GM21367 (cell line): ENCODE results near the gene NLRX1.
"Not testable (repeated sequence)": the region's sequence is repeated elsewhere in the genome, so short reads cannot be mapped to it uniquely, and the experiment has no call there.

Experiments used
- ATAC-seq: cut with Tn5 transposase; IDR thresholded peaks from one replicate; pipeline ENCODE4 v1.9.1; 2021; ENCODE audit not compliant: unreplicated experiment

Gene NLRX1

DNA sequence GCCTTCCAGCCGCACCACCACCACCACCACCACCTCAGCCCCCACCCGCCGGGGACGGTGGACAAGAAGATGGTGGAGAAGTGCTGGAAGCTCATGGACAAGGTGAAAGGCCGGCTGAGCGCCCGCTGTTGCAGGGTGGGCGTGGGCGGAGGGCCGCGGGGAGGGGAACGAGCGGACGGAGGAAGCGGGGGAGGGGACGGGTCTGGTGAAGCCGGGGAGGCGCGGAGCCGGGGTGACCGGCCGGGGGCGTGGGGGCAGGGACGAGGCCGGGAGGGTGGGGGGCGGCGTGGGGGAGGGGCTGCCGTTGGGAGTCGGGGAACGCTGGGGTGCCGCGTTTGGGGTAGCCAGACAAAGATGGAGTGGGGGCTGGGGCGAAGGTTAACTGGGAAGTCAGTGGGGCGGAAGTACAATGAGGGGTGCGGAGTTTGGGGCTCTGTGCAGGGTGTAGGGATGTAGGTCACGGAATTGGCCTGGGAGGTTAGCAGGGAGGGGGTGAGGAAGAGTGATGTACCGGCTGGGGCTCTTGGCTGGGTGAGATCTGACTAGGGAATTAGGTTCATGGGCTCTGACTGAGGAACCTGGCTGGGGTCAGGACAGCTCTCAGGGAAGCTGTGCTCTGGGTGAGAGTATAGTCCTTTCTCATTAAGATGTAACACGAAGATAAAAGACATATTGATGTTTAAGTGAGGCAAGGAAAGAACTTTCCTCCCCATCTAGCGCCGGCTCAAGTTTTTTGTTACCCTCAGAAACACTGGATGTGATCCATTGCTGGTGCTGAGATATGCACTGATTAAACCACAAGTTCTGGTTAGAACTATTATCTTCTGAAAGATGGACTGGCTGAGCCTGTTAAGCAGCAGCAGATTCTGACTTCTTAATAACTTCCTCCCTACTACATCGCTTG lies 38.2 kb downstream of the NLRX1 start:
- ATAC-seq, result no peak

DNA sequence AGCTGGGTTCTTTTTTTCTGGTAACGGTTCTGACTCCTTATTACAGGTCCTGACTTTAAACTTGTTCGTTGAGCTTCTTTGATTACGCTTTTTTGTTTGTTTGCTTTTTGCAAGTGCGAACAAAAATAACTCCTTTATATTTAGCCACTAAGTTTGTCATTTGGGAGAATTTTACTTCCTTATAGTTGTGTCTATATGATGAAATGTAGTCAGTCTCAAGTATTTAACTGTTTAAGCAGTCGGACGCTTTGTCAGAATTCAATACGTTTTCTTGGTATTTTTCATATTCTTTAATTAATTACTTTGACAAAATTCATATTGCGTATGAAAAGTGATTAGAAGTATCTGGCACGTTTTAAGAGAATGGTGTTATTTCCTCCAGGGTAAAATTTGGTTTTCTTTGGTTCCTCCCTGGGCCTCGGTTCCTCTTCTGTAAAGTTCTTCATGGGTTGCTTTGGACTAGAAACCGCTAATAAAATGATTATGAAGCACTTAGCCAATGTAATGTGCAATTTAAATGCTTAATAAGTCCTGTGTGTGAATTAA lies 39.0 kb downstream of the NLRX1 start:
- ATAC-seq, result no peak

DNA sequence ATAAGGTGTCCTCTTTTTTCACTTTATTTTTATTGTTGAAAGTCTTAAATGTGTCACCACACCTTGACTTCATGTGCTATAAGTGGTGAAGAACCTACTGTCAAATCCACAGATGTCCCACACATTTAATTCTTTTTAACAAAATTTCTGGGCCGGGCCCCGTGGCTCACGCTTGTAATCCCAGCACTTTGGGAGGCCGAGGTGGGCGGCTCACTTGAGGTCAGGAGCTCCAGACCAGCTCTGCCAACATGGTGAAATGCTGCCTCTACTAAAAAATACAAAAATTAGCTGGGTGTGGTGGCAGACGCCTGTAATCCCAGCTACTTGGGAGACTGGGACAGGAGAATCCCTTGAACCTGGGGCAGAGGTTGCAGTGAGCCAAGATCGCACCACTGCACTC lies 40.7 kb downstream of the NLRX1 start:
- ATAC-seq, result no peak

DNA sequence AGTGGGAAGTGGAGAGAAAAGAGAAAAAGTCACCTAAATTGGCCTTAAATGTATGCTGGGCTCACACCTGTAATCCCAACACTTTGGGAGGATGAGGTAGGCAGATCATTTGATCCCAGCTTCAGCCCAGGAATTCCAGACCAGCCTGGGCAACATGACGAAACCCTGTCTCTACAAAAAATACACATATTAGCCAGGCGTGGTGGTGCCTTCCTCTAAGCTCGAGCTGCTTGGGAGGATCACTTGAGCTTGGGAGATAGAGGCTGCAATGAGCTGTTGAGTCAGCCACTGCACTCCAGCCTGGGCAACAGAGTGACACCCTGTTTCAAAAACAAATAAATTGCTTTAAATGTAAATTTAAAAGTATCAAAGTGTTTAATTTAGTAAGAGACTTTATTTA lies 41.5 kb downstream of the NLRX1 start:
- no peak for ATAC-seq

DNA sequence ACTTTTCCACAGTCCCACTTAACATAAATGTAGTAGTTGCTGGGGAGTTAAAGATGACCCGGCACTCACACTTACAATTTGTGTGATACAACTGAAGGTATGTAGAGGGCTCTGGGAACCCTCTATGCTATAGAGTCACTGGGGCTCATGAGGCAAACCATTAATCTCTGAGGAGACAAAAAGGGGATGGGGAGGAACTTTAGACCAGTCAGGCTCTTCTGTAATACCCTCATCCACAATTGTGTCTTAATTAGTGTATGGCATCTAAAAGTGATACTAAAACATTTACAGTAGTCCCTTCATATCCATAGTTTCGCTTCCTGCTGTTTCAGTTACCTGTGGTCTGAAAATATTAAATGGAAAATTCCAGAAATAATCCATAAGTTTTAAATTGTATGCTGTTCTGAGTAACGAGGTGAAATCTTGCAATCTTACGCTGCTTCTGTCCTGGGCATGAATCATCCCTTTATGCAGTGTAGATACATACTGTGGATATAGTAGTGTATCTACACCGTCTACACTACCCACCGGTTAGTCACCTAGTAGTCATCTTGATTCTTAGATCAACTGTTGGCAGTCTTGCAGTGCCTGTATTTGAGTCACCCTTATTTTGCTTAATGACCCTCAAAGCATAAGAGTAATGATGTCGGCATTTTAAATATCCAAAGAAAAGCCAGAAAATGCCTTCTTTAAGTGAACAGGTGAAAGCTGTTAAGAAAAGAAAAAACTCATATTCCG lies 49.8 kb downstream of the NLRX1 start:
- ATAC-seq, result no peak

DNA sequence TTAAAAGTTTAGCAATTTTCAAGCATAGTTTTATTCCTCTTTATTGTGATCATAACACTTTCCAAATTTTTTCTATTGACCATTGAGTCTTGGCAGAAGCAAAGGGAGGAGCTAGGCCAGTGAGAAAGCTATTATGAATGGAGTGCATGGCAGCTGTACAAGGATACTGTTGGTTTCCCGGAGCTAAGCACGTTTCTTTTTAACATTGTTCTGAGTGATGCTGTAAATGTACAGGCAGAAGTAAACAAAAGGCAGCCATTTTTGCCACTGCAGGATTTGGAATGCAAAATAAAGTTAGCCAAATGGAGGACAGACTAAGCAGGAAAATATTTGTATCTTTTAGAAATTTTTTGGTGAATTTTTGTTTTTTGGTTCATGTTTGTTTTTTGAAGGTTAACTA lies 53.8 kb downstream of the NLRX1 start:
- no peak for ATAC-seq

DNA sequence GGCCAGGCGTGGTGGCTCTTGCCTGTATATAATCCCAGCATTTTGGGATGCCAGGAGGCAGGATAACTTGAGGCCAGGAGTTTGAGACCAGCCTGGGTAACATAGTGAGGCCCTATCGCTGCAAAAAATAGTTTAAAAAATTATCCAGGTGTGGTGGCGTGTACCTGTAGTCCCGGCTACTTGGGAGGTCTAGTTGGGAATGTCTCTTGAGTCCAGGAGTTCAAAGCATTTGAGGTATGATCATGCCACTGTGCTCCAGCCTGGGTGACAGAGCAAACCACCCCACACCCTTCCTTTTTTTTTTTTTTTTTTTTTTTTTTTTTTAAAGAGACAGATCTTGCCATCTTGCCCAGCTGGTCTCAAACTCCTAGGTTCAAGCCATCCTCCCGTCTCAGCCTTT lies 54.4 kb downstream of the NLRX1 start:
- ATAC-seq, result no peak

DNA sequence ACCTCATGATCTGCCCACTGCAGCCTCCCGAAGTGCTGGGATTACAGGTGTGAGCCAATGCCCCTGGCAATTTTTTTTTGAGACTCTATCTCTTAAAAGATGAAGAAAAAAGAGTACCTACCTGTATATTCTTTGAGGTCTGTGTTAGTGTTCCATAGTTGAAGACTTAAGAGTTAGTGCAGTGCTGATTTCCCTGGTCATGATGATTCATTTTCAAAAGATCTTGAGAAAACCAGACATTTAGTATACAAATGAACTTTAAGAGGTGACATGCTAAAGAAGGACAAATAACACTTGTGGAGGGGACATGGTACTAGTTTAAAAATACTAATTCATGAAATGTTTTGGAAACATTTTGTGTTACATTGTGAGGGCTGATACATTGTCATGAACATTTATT lies 55.3 kb downstream of the NLRX1 start:
- no peak for ATAC-seq

DNA sequence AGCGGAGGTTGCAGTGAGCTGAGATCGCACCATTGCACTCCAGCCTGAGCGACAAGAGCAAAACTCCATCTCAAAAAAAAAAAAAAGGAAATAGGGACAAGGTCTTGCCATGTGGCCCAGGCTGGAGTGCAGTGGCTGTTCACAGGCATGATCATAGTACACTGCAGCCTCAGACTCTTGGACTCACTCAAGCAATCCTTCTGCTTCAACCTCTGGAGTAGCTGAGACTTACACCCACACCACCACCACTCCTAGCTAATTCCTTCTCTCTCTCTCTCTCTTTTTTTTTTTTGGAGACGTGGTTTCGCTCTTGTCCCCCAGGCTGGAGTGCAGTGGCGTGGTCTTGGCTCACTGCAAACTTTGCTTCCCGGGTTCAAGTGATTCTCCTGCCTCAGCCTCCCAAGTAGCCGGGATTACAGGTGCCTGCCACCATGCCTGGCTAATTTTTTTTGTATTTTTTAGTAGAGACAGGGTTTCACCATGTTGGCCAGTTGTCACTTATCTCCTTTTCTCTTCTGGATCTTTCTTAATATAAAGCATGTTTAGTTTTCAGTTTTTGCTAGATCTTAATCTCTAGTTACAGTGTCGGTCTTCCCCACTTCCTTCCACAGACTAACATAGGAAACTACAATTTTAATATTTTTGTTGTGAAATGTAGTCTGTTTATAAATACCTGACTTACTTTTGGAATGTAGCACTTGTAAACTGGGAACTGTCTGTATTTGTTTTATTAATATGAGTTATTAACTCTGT lies 60.2 kb downstream of the NLRX1 start:
- ATAC-seq, result not testable (repeated sequence)

DNA sequence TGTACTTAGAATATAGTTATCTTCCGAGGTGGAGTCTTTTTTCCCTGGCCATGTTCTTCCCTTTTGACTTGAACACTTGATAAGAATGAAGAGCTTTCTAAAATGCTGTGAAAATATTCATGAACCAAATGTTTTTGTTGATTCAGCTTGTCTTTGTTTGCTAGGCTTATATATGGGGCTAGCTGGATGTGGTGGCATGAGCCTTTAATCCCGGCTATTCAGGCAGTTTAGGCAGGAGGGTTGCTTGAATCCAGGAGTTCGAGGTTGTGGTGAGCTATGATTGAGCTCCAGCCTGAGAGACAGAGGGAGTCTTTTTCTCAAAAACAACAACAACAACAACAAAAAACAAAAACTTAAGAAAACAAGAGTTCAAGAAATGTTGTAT lies 60.8 kb downstream of the NLRX1 start:
- ATAC-seq, result no peak

DNA sequence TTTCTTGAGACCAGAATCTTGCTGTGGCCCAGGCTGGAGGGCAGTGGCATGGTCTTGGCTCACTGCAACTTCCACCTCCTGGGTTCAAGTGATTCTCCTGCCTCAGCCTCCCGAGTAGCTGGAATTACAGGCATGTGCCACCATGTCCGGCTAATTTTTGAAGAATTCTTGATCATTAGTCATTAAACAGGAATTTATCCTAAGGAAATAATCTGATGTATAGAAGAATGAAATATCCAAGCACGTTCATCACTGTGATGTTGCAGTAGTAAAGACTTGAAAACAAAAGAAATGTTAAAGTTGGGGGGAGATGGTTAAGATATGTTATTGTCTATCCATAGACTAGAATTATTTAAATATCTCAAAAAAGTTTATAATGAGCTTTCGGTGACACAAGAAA lies 61.2 kb downstream of the NLRX1 start:
- no peak for ATAC-seq
